ENCODE data around the gene ATP1B4. TPM values are rescaled to one million over a fixed set of nuclear protein-coding genes. Genes with fewer than 3 reads are reported as not detected.

ATP1B4 gene
- total and polyA plus RNA-seq, 2 of the 8 experiments (the other 6 are each of a cell fraction or from before 2014, with no cell fraction given): not detected

GRCh38 chrX:120379937-120380681 lies 18.2 kb downstream of the ATP1B4 start (continued):
- no peak for TF ChIP-seq CHD7 (IDR thresholded peaks at IDR 0.05; ENCODE audit: insufficient replicate concordance, low read length)
- no peak for TF ChIP-seq CBX5 (IDR thresholded peaks at IDR 0.05; ENCODE audit: low read depth, low read length)
- no peak for TF ChIP-seq USF2 (IDR thresholded peaks at IDR 0.05; ENCODE audit: low read length)
- no peak for TF ChIP-seq KDM5A (IDR thresholded peaks at IDR 0.05; ENCODE audit: low read length)
- TF ChIP-seq E2F6 (IDR thresholded peaks at IDR 0.05): no peak
- TF ChIP-seq, protein P1, sequence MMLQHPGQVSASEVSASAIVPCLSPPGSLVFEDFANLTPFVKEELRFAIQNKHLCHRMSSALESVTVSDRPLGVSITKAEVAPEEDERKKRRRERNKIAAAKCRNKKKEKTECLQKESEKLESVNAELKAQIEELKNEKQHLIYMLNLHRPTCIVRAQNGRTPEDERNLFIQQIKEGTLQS (IDR thresholded peaks at IDR 0.05; ENCODE audit: insufficient read depth, low read depth, low read length): no peak
- TF ChIP-seq ZNF274 (IDR thresholded peaks at IDR 0.05; ENCODE audit: borderline replicate concordance, extremely low read depth, low read length): no peak
- no peak for TF ChIP-seq EGR1 (IDR thresholded peaks at IDR 0.05; ENCODE audit: borderline replicate concordance, low read depth, low read length)
